HG03060 (cell line): ENCODE measurements around the gene SNRPB.

Experiments used
- ATAC-seq: cut with Tn5 transposase; IDR thresholded peaks from one replicate; pipeline ENCODE4 v1.9.1; 2021; ENCODE audit warnings: low read depth, moderate number of reproducible peaks; ENCODE audit not compliant: unreplicated experiment

Gene SNRPB

DNA sequence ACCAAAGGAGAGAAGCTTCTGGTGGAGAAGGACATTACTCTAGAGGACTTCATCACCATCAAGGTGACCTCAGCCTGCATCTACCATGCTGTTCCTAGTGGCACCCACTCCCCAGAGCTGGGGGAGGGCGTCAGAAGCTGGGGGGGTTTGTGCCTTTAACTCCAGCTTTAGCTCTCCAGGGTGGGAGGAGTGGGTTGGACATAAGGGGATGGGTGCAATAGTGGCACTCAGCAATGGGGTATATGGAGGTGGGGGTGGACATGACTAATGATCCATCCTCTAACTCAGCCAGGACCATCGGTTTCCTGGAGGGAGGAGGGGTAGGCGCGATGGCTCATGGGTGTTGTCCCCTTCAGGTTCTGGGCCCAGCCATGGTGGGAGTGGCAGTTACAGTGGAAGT lies 40.1 kb downstream of the SNRPB start:
- no peak for ATAC-seq

DNA sequence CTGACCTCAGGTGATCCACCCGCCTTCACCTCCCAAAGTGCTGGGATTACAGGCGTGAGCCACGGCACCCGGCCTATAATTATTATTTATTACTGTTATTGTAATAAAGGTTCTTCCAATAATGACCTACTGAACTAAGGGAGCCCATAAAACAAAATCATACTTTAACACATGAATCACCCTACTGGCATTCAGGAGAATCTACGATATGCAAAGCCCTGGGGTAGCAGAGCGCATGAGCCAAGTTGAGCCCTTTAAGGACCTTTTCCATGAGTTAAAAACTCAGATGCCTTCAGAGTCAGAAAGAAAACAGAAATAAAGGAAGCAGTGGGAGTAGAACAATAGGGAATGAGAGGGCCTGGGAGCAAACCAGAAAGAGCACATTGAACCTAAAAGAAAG lies 41.5 kb downstream of the SNRPB start:
- no peak for ATAC-seq

DNA sequence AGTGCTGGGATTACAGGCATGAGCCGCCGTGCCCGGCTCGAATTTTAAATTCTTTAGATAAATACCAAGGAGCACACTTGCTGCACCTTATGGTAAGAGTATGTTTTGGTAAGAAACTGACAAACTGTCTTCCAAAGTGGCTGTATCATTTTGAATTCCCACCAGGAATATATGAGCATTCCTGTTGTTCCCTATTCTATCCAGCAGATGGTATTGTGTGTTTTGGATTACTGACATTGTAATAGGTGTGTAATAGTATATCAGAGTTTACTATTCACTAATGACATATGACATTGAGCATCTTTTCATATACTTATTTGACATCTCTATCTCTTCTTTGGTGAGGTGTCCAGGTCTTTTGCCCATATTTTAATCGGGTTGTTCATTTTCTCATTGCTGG lies 49.3 kb downstream of the SNRPB start:
- no peak for ATAC-seq

DNA sequence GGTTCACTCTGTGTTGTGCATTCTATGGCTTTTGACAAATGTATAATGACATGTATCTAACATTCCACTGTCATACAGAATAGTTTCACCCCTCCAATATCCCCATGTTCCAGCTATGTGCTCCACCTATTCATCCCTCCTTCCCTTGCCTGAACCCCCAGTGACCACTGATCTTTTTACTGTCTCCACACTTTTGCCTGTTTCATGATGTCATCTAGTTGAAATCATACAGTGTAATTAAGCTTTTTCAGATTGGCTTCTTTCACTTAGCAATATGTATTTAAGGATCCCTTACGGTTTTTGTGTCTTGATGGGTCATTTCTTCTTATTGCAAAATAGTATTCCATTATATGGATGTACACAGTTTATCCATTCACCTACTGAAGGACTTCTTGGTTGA lies 50.1 kb downstream of the SNRPB start:
- no peak for ATAC-seq

DNA sequence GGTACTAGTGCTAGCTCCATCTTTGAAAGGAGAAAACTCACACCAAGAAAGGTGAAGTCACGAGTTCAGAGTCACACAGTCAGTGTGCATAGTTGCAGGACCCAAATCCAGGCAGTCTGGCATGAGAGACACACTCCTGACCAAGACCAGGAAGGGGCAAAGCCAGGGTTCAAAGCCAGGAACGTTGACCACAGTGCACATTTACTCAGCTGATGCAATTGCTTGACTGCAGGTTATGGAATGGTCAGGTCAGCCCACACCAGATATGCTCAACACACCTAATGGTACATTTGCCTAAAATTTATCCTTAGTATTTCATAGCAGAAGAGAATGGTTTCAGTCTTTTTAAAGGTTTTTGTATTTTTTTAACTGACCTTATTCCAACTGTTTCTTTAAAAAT lies 52.2 kb downstream of the SNRPB start:
- ATAC-seq: no peak

DNA sequence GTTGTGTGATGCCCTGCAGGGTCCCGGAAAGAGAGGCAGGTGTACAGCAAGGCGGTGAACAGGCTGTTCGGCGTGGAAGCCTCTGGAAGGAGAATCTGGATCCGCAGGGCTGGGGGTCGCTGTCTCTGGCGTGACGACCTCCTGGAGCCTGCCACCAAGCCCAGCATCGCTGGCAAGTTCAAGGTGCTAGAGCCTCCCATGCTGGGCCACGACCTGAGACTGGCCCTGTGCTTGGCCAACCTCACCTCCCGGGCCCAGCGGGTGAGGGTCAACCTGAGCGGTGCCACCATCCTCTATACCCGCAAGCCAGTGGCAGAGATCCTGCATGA lies 53.4 kb downstream of the SNRPB start:
- ATAC-seq: no peak

DNA sequence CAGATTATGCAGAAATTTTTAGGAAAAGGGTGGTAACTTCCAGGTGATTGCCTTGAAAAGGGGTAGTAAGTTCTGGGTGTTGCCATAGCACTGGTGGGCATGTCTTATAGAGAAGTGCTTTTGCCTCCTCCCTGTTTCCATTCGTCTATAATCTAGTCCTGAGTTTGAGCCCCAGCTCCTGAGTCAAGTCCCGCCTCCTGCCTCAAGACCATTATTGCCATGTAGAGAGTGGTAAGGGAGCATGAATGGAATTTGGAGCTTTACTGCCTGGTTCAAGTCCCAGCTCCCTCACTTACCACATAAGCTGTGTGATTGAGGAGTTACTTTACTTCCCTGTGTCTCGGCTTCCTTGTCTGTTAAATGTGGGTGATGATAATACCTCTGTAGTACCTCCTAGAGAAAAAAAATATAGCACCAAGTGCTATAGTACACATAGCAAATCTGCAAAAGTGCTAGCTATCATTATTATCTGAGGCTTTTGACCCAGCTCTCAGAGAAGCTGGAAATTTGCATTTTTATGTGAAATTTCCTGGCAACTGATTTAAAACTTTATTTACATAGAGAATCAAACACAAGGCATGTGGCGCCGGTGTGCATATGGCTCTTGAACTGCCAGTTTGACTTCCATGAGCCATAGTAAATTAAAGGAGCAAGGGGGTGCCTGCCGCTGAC lies 53.9 kb downstream of the SNRPB start:
- ATAC-seq: no peak
